Effector CD8-positive, alpha-beta T cell (primary cell): Measurements from ENCODE around the gene PAX8.

Experiments used
- DNase-seq: peaks from one replicate; lab custom pipeline; 2025; lab: John Stamatoyannopoulos, UW

PAX8 gene

GRCh38 chr2:113203901-113204519 is 74.7 kb downstream of the PAX8 start:
- peak; percentile 55 for DNase-seq

DNA sequence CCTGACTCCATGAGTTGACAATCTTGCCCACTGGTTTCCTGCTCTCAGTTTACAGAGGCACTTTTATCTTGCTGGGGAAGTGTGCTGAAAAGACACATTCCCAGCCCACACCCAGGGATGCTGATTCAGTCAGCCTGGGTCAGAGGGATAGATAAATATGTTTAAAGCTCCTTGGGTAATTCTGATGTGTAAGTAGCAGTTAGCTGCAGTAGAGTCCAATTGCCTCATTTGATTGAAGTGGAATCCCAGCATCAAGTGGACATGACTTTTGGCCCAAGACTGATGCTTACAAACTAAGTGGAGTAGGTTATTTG is 75.5 kb downstream of the PAX8 start:
- no peak for DNase-seq

DNA sequence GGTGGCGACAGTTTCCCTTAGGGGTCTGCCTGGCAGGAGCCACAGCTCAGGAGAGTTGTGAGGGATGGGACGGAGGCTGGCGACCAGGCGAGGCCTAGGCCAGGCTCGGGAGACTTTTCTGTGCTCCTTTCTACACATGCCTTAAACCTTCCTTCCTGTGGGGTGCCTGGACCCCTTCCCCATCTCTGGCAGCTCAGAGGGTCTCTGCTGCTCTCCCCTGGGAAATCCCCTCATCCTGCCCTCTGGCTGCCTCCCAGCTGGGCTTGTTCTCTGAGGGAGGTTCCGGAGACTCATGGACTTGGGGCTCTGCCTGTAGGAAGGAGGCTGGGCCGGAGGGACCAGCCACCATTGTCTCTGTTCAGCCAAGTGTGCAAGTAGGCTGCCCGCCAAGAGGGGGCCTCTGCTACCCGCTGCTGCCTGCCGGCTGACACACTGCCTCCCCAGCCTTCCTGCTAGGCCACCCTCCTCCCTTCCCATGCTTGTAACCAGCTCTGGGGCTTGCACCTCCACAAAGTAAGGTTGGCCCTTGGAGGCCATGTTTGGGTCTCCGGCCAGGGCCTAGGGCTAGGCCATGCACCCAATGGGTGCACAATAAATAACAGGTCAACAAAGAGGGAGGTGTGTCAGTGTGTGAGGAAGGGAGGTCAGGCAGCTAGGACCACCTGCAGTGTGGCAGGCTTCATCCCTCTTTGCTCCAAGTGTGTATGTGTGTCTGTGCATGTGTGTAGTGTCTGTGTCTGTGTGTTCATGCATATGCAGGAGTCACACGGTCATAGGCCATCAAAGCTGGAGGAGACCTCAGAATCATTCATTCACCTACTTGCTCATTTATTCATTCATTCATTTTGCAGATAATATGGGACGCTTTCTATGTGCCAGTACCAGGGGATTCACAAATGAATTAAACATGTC is 76.2 kb downstream of the PAX8 start:
- no peak for DNase-seq

DNA sequence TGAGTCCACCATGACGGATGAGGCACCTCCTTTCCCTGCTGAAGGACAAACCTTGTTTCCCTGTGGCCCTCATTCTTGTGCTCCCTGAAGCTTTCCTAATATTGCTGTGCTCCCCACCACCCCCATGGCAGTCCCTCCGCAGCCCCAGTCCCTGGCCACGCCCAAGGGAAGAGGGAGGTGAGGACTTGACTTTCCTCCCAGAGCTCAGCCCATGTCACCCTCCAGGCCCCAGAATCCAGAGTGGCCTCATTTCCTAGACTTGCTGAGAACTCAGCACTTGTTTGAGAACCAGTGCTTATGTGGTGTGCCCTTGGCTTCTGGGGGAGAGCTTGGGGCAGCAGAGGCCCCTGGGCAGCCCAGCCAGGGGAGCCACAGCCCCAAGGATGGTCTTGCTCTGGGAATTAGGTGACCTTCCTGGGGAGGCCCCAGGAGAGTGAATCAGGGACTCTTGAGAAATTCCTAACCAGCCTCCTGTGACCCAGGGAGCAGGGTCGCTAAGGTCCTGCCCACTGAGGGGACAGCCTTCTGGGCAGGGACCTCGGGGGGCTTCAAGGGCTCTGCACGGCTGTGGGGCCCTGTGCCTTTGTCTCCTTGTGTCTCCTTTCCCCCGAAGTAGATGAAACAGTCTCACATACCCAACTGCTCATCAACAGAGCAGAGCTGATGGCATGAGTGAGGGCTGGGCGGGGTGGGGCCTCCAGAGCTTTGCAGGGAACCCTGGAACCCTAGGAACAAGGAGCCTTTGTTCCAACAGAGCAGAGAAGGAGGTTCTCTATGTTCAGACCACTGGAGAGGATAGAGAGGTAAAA is 77.0 kb downstream of the PAX8 start:
- no peak for DNase-seq

DNA sequence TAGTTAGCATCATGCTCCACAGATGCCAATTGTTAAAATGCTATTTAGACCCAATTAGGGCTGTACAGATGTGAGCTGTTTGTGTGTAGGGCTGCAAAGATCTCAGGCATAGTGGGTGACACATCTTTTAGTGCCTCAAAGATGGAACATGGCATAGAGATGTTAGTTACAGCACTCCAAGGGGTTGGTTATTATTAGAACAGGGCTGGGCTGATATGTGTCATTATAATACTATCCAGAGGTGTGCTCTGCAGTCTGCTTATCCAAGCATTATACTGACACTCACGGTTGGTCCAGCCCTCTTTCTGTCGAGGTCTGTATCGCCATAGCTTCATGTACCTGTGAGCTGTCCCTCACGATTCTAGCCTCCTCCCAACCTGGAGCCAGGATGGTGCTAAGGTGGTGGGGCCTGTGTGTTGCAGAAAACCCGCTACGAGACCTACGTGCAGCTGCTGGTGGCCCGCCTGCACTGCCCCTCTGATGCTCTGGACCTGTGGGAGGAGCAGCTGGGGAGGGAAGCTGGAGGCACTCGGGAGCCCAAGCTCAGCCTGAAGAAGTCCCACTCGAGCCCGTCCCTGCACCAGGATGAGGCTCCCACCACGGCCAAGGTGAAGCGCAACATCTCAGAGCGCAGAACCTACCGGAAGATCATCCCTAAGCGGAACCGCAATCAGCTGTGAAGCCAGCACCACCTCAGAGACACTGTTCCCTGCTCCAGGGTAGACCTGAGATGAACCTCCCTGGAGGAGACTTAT is 77.8 kb downstream of the PAX8 start:
- DNase-seq: no peak

- DNase-seq: no peak
Measured at GRCh38 chr2:113200236-113200635, 78.5 kb downstream of the PAX8 start.

GRCh38 chr2:113198790-113199612 is 79.7 kb downstream of the PAX8 start:
- peak; percentile 65 for DNase-seq

DNA sequence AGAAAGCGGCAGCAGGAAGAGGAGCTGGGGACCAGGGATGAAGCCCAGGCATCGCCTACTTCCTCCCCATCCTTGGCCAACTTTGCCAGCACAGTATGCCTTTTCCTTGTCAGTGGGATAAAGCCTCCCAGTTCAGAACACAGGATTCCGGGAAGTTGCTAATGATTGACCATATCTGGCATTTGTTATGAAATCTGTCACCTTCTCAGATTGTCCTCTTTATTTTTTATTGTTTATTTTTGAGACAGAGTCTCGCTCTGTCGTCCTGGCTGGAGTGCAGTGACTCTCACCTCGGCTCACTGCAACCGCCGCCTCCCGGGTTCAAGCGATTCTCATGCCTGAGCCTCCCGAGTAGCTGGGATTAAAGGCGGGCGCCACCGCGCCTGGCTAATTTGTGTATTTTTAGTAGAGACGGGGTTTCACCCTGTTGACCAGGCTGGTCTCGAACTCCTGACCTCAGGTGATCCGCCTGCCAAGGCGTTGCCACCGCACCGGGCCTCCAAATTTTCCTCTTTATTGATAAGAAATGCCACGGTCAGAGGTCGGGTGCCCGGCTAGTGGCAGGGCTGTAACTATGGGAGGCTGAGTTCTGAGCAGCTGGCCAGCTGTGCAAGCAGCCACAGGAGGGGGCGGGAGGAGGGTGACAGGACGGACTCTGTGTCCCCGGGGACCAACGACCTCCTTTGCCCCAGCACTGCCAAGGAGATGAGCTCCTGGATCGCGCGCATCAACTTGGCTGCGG is 80.5 kb downstream of the PAX8 start:
- no peak for DNase-seq

DNA sequence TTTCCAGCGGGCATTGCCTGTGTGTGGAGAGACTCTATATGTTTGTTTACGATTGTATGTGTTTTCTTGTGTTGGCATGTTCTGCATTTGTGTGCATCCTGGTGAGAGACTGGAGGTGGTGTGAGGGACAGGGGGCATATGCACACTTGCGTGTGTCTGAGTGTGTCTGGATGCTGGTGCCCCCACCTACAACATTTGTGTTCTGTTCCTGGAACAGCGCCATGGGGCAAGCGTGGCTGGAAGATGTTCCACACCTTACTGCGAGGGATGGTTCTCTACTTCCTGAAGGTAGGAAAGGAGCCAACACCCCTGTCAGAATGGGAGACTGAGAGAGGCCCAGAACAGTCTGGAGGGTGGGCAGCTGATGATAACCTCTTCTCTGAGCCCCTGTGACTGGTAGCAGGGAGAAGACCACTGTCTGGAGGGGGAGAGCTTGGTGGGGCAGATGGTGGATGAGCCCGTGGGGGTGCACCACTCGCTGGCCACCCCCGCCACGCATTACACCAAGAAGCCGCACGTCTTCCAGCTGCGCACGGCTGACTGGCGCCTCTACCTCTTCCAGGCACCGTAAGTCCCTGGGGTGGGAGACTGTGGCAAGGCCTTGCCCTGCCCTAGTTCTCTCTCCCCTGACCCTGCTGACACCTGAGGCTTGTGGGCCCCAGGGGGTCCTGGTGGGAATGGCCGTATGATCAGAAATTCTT is 81.2 kb downstream of the PAX8 start:
- DNase-seq: no peak

DNA sequence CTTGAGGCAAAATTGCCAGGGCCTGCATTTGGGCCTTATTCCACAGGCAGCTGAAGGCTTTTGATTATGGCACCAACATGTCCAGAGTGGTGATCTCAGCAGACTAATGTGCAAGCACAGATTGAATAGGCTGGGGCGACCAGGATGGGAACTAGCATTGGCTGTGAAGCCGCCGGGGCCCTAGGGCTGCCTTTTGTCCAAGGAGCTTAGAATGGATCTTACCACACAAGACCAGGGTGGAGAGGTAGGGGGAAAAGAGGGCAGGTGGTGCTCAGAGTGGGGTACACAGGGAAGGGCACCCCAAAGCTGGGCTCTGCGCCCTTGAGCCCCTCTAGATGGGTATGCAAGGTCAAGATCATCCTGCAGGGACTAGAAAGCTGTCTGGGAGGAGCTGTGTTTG is 81.9 kb downstream of the PAX8 start:
- no peak for DNase-seq

DNA sequence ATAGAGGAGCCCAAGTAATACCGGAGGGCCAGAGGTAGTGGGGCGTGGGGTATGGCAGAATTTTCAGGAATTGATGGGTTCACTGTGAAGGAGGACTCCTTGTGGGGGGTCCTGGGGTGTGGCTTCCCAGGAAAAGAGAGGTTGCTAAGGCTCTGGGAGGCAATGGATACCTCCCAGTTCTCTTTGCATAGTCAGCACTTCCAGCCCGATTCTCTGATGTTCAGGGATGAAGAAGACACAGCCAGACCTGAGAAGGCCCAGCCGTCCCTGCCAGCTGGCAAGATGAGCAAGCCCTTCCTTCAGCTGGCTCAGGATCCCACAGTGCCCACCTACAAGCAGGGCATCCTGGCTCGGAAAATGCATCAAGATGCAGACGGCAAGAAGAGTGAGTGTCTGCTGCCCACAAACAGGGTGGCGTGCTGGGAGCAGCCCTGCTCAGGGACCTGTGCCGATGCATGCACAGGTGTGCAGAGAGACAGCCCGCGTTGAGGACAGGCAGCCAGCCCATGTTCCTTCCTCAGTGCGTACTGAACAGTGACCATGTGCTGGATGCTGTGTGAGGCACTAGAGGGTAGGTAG is 82.7 kb downstream of the PAX8 start:
- no peak for DNase-seq

DNA sequence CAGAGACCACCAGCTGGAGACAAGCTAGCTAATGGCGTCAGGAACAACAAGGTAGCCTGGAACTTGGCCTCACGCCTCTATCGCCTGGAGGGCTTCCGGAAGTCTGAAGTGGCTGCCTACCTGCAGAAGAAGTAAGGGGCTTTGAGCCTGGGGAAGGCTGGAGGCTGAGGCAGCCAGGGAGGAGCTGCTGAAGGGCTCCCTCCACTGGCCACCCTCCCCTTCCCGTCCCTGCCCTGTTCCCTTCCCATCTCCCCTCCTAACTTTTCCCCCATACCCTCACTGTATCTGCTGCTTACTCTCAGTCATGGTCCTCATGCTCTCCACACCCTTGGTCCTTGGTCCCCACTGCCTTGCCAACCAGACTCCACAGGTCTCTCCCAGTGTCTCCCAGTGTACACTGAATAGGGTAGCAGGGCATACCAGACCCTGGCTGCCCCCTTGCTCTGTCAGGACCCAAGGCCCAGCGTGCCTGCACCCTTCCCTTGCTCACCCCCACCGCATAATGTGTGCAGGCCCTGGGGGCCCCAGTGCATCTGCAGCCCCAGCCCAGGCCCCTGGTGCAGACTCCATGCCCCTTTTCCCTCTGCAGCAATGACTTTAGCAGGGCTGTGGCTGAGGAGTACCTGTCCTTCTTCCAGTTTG is 86.1 kb downstream of the PAX8 start:
- DNase-seq: no peak

DNA sequence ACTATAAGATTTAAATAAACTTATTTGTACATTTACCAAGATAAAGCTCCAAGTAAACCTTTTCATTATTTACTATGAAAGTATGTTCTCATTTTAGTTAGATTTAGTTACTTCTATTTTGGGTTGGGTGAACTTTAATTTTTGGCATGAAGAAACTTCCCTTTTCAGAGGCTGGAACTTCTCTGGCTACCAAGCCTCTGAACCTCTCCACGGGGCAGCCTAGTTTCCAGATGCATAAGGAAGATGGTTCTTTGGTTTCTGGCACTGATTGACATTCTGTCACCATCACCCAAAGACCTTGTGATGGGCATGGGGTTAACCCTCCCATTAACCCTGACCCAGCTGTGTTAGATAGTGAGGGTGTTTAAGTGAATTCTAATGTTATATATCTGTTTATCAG is 87.8 kb downstream of the PAX8 start:
- no peak for DNase-seq

GRCh38 chr2:113187771-113188170 is 91.0 kb downstream of the PAX8 start:
- DNase-seq: no peak

GRCh38 chr2:113186433-113186796 is 92.3 kb downstream of the PAX8 start:
- DNase-seq: no peak

- no peak for DNase-seq
Measured at GRCh38 chr2:113185664-113186432, 92.9 kb downstream of the PAX8 start.

DNA sequence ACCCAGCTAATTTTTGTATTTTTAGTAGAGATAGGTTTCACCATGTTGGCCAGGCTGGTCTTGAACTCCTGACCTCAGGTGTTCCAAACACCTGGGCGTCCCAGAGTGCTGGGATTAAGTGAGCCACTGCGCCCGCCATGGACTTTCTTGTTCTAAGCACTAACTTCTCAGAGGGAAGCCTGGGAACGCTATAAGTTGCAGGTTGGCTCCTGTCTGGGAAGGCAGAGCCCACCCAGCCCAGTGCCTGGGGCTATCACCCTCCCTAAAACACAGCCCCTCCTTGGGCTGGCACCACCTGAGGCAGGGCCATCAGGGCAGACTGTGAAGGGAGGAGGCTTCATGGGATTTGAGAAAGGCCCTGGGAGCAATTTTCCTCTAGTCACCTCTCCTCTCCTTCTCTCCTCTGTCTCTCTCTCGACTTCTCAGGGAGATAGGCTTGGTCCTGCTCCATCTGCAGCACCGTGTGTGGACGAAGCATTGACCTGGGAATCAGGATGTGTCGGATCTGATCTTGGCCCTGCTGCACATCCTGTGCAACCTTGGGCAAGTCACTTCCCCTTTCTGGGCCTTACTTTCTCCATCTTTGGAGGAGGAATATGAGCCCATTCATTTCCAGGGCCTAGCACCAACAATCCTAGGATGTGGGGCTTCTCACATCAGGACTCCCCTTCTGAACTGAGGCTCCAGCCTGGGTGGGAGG is 94.0 kb downstream of the PAX8 start:
- DNase-seq: no peak

- DNase-seq: no peak
Measured at GRCh38 chr2:113183703-113184102, 95.0 kb downstream of the PAX8 start.
